HUDEP-2 (cell line): ENCODE results near the gene MAP7D1.
"Not testable (repeated sequence)": the region's sequence is repeated elsewhere in the genome, so short reads cannot be mapped to it uniquely, and the experiment has no call there.

Experiments
- DNase-seq, 76 experiments: peaks; one replicate each; lab custom pipeline; 2025; ENCODE audit not compliant: unreplicated experiment in 76 of 76; lab: John Stamatoyannopoulos, UW

MAP7D1 gene

GRCh38 chr1:36198641-36199040 lies 42.7 kb downstream of the MAP7D1 start:
- DNase-seq, result no peak

- no peak for DNase-seq
These were observed 44.2 kb downstream of the MAP7D1 start for GRCh38 chr1:36199934-36200741.

GRCh38 chr1:36203027-36203553 lies 47.1 kb downstream of the MAP7D1 start:
- no peak for DNase-seq

DNA sequence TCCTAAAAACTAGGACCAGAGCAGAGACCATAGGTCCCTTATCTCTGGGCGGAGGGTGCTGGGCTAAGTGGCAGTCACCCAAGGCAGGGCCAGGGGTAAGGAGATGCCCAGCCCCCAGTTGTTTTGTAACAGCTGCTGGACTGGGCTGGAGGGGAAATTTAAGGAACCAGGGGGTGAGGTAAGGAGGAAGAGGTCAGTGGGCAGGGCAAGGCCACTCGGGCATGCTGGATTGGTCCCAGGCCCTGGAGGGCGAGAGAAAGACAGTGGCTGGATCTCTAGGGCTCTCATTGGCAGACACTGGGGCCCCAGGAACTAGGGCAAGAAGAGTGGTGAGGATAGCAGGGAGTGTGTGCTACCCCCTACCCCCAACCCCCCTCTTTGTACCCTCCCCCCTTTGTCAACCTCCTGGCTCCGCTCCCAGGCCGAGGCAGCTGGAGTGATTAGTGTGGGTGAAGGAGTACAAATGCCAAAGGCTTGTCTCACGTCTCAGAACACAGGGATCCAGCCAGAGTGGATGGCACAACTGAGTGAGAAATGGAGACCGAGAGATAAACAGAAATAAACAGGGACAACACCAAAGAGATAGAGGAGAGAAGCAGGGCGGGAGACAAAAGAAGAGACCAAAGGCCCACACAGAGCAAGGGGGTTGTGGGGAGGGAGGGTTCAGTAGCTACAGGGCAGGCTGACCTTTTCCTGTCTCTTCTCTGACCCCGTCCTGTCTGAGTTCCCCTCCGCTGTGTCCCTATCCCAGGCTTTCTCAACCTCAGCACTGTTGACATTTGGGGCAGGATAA lies 47.8 kb downstream of the MAP7D1 start:
- peak in 19 of 76 experiments; percentile 3 to 47 (median 15) for DNase-seq

DNA sequence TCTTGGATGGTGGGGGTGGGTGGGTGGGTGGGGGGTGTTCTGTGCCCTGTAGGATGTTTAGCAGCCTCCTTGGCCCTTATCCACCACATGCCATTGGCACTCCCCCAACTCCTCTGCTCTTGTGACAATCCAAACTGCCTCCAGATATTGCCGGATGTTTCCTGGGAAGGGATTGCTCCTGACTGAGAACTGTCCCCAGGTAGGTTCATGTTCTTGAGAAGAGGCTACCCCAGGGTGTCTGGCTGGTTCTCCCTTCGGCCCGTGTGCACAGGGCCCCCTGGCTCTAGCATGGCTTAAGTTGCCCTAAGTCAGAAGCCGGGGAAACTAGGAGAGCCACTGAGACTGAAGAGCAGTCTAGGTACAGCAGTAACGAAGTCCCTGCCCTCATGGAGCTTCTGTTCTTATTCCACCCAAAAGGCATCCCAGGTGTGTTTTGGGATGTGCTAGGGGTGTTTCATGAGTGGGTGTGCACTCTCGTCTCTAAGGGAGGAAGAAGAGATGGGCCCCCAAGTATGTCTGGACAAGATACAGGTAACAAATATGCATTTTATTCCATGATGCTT lies 48.5 kb downstream of the MAP7D1 start:
- peak in 1 of 76 experiments; percentile 1 for DNase-seq

DNA sequence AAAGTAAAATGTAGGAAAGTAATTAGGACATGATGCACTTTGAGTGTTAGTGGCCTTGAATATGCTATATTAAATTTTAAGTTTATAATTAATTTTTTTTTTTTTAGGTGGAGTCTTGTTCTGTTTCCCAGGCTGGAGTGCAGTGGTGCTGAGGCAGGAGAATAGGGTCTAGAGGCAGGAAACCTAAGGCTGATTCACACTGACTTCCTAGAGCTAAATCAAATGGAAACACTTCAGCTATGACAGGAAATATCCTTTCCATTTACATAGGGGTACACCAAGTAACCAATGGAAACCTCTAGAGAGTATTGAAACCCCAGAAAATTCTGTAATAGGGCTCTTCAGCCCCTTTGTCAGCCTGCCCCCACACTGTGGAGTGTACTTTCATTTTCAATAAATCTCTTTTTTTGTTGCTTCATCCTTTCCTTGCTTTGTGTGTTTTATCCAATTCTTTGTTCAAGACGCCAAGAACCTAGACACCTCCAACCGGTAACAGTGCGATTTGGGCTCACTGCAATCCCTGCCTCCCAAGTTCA lies 50.4 kb downstream of the MAP7D1 start:
- DNase-seq, result no peak

DNA sequence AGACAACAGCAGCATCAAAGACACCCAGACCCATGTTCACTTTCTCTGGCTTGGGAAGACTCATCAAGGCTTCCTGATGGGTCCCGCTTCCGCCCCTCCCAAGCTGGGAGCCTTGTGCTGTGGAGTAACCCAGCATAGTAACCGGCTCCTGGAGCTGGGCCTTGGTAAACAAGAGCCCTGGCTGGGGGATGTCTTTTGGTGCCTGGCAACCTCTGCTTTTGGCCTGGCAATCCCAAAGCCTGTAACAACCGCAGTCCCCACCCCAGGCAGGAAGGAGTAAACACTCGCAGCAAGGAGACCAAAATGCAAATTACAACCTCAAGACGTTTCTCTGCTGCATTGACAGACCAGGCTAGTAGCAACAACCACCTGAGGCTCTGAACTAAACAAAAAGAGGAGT lies 51.4 kb downstream of the MAP7D1 start:
- DNase-seq, result no peak

- DNase-seq, result no peak
These were observed 53.2 kb downstream of the MAP7D1 start for GRCh38 chr1:36208978-36209703.

DNA sequence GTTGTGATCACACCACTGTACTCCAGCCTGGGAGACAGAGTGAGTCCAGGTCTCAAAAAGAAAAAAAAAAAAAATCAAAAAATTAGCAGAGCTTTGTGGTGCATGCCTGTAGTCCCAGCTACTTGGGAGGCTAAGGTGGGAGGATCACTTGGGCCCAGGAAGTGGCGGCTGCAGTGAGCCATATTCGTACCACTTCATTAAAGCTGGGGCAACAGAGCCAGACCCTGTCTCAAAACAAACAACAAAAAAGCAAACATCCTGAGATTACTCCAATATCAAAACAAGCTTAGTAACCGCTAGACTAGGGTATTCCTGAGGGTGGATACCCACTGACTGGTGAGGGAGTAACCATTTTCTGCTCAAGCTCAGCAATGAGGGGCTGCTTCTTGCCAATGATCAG lies 55.3 kb downstream of the MAP7D1 start:
- DNase-seq, result no peak

DNA sequence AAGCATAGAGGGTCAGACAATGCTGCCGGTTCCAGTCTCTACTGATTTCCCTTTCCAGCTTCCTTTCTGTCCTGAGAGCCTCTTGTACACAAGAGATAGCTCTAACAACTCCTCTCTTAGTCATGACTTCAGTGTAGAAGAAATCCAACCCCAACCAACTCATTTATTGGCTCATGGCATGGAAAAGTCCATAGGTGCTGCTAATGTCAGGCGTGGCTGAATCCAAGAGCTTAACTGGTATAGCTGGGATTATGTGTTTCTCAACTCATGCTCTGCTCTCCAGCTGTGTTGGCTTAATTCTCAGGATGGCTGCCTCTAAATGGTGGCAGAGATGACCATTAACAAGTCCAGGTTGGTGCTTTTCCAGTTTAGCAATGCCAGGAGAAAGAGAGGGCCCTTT lies 55.9 kb downstream of the MAP7D1 start:
- no peak for DNase-seq

DNA sequence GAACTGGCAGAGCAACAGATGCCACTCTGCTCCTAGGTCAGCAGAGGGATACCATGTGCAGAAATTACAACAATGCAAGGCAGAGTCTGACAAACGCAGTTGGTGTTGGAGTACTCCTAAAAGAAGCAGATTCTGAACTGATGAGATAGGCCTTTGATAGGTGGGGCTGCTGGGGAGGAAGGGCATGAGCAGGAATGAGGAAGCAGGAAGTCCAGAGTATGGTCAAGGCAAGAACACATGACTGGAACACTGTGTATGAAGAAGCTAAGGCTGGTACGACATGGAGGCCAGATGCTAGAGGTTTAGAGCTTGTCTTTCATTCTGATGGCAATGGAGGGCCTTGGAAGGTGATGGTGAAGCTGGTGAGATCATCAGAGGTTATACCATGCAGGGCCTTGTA lies 56.8 kb downstream of the MAP7D1 start:
- peak in 16 of 76 experiments; percentile 1 to 42 (median 10) for DNase-seq

DNA sequence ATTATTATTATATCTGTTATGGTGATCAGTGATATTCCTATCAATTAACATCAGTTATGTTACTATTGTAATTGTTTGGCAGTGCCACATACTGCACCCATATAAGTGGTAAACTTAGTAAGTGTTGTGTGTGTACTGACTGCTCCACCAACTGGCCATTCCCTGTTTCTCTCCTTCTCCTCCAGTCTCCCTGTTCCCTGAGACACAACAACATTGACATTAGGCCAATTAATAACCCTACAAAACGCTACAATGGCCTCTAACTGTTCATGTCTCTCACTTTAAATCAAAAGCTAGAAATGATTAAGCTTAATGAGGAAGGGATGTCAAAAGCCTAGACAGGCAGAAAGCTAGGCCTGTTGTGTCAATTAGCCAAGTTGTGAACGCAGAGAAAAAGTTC lies 61.7 kb downstream of the MAP7D1 start:
- DNase-seq, result peak in 1 of 76 experiments; percentile 8

- DNase-seq, result not testable (repeated sequence)
These were observed 65.9 kb downstream of the MAP7D1 start for GRCh38 chr1:36221901-36222300.

DNA sequence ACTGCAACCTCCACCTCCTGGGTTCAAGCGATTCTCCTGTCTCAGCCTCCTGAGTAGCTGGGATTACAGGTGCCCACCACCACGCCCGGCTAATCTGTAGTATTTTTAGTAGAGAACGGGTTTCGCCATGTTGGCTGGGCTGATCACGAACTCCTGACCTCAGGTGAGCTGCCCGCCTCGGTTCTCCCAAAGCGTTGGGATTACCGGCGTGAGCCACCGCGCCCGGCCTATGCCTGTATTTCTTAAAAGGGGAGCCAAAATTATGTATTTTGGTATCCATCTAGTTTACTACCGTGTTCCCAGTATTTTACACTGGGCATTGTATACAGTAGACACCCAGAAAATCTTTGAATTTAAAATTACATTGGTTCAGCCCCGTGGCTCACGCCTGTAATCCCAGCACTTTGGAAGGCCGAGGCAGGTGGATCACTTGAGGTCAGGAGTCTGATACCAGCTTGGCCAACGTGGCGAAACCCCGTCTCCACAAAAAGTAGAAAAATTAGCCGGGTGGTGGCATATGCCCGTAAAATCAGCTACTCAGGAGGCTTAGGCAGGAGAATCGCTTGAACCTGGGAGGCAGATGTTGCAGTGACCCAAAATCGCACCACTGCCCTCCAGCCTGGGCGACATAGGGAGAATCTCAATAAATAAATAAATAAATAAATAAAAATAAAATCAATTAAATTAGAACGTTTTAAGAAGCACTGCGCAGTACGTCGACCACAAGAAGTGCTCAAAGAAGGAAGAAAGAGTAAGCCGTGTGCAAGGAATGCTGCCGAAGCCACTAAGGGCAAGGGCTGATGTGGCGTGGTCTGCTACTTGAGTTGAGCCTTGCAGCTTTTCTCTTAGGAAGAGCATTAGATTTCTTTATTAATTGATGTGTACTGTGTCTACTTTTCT lies 66.8 kb downstream of the MAP7D1 start:
- no peak for DNase-seq

DNA sequence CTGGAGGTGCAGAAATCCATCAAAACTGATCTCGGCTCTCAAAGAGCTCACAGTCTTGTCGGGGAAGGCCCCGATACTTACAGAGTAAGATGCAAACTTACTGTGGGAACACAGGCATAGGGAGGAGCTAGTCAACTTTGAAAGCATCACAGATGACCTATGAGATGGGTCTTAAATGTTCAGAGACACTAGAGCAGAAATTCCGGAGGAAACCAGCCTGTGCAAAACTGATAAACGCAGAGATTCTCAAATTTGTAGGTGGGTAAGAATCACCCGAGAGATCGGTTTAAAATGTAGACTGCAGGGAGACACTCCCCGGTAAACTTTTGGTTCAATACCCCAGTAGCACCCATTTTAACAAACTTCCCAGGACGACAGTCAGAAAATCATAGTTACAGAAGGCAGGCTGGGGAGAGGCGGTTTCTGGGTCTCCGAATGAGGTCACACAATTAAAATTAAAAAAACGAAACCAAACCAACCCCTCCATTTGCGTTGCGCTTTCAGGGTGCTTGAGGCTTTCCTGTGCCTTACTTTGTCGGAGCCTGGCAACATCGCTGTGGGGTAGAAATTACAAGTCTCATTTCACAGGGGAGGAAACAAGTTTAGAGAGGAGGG lies 67.5 kb downstream of the MAP7D1 start:
- DNase-seq, result peak in 36 of 76 experiments; percentile 3 to 72 (median 38)

GRCh38 chr1:36223996-36224536 lies 68.1 kb downstream of the MAP7D1 start, which contains the start of gene THRAP3:
TSS of gene THRAP3 (plus strand) at chr1:36224443. CDS start at chr1:36282564, 58,121 bp downstream.
- DNase-seq, result peak in 75 of 76 experiments; percentile 90 to 100 (median 99)

DNA sequence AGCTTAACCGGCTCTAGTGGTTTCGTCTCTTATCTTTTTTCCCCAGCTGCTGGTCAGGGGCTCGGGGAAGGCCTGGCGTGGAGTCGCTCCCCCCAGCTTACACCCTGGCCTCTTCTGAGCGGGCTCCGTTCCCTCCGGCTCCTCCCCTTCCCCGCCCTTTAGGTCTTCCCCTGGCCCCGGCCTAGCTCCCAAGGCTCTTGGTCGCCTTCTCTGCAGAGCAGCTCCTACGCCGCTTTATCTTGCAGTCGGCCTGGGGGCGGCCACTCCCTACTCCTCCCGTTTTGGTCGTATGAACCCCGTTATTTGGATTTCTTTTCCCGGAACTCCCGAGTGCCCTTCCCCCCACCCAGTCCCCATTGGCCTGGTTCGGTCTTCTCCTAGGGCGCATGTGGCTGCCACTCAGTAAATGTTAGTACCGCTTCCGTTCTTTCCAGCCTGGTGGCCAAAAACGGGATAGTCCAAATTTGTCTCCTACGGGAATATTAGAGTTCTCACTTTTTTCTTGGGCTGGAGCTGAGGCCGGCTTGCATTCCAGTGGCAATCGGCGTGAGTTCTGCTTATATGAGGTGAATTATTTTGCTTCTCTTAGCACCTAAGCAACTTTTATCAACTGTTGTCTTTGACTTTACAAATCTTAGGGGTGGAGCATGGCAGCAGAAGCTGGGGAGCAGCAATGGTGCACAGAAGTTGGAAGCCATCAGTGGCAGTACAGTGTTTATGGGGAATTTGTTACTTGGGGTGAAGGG lies 68.8 kb downstream of the MAP7D1 start:
- DNase-seq, result peak in 67 of 76 experiments; percentile 36 to 99 (median 85)
